Urothelium cell line (cell line): ENCODE results near the gene NEGR1.
A peak's percentile ranks its signal among the peaks of the same experiment; 100 is the strongest.

Experiments used
- DNase-seq: peaks from one replicate; pipeline ENCODE4 v3.0.0; 2011; ENCODE audit warnings: low spot score, mixed read lengths
- FAIRE-seq: peaks from 2 replicates; lab custom pipeline; 2011; peaks lifted over from hg19 to GRCh38; lab: Jason Lieb, UNC

The NEGR1 gene

GRCh38 chr1:71589005-71589404 is 693.3 kb downstream of the NEGR1 start:
- no peak for FAIRE-seq
- DNase-seq: no peak

- FAIRE-seq: no peak
- no peak for DNase-seq
Observed at GRCh38 chr1:71587961-71588360, 694.4 kb downstream of the NEGR1 start.

- FAIRE-seq: no peak
- no peak for DNase-seq
Observed at GRCh38 chr1:71586030-71586429, 696.3 kb downstream of the NEGR1 start.

GRCh38 chr1:71583756-71584155 is 698.6 kb downstream of the NEGR1 start:
- DNase-seq (no peak), FAIRE-seq (no peak)

GRCh38 chr1:71582673-71583072 is 699.7 kb downstream of the NEGR1 start:
- DNase-seq: no peak
- no peak for FAIRE-seq

GRCh38 chr1:71577451-71578131 is 704.7 kb downstream of the NEGR1 start:
- FAIRE-seq (no peak), DNase-seq (no peak)

GRCh38 chr1:71572038-71572437 is 710.3 kb downstream of the NEGR1 start:
- FAIRE-seq: no peak
- no peak for DNase-seq

GRCh38 chr1:71566413-71566812 is 715.9 kb downstream of the NEGR1 start:
- no peak for FAIRE-seq
- no peak for DNase-seq

- DNase-seq (no peak), FAIRE-seq (no peak)
Observed at GRCh38 chr1:71565831-71566230, 716.5 kb downstream of the NEGR1 start.

- FAIRE-seq: no peak
- DNase-seq: no peak
Observed at GRCh38 chr1:71565262-71565661, 717.1 kb downstream of the NEGR1 start.

GRCh38 chr1:71562298-71562697 is 720.0 kb downstream of the NEGR1 start:
- FAIRE-seq: no peak
- DNase-seq: no peak

- FAIRE-seq (no peak), DNase-seq (no peak)
Observed at GRCh38 chr1:71561729-71562128, 720.6 kb downstream of the NEGR1 start.

- DNase-seq: no peak
- no peak for FAIRE-seq
Observed at GRCh38 chr1:71561206-71561605, 721.1 kb downstream of the NEGR1 start.

GRCh38 chr1:71559880-71560279 is 722.5 kb downstream of the NEGR1 start:
- DNase-seq (no peak), FAIRE-seq (no peak)

- no peak for FAIRE-seq
Observed at GRCh38 chr1:71557138-71557537, 725.2 kb downstream of the NEGR1 start.

GRCh38 chr1:71548398-71548890 is 733.9 kb downstream of the NEGR1 start:
- no peak for FAIRE-seq
- no peak for DNase-seq

More at GRCh38 chr1:71557138-71557537, 725.2 kb downstream of the NEGR1 start:
- DNase-seq: no peak

GRCh38 chr1:71542155-71542554 is 740.2 kb downstream of the NEGR1 start:
- no peak for FAIRE-seq
- no peak for DNase-seq

GRCh38 chr1:71533950-71534349 is 748.4 kb downstream of the NEGR1 start:
- no peak for FAIRE-seq
- no peak for DNase-seq

GRCh38 chr1:71532343-71532742 is 750.0 kb downstream of the NEGR1 start:
- FAIRE-seq (no peak), DNase-seq (no peak)

- no peak for DNase-seq
- no peak for FAIRE-seq
Observed at GRCh38 chr1:71526824-71527223, 755.5 kb downstream of the NEGR1 start.

- DNase-seq (no peak), FAIRE-seq (no peak)
Observed at GRCh38 chr1:71522721-71523120, 759.6 kb downstream of the NEGR1 start.

- FAIRE-seq: no peak
- DNase-seq: peak; percentile 22
Observed at GRCh38 chr1:71521655-71522264, 760.6 kb downstream of the NEGR1 start.

GRCh38 chr1:71511505-71511904 is 770.8 kb downstream of the NEGR1 start:
- no peak for FAIRE-seq
- DNase-seq: no peak
